AG09319 (cell line): ENCODE results near the gene PSD2.

Source experiments
- DNase-seq: peaks from one replicate; pipeline ENCODE4 v3.0.0-alpha.2; 2010; ENCODE audit warnings: low read depth; ENCODE audit errors: extremely low read depth
- CTCF ChIP-seq: IDR thresholded peaks from 2 replicates; pipeline ENCODE4 v1.5.1; 2011; ENCODE audit warnings: low read depth, mild to moderate bottlenecking, inconsistent platforms, low read length, moderate library complexity

Gene PSD2

DNA sequence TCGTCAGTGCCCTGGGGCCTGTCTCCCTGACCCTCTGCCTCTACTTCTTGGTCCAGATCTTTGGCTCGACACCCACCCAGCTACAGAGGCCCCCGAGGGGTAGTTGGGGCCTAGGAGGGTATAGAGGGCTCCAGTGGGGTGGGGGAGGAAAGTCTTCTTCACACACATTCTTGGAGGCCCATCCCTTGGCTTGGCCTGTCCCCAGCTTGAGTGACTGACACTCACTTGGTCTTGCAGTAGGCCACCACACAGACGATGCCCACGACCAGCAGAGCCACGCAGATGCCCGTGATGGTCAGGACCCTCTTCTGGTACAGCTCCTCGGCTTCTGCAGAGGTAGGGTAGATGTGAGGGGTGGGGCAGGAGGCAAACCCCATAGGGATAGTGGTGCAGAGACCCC is 59.8 kb downstream of the PSD2 start:
- TF ChIP-seq CTCF, result no peak
- DNase-seq, result no peak

DNA sequence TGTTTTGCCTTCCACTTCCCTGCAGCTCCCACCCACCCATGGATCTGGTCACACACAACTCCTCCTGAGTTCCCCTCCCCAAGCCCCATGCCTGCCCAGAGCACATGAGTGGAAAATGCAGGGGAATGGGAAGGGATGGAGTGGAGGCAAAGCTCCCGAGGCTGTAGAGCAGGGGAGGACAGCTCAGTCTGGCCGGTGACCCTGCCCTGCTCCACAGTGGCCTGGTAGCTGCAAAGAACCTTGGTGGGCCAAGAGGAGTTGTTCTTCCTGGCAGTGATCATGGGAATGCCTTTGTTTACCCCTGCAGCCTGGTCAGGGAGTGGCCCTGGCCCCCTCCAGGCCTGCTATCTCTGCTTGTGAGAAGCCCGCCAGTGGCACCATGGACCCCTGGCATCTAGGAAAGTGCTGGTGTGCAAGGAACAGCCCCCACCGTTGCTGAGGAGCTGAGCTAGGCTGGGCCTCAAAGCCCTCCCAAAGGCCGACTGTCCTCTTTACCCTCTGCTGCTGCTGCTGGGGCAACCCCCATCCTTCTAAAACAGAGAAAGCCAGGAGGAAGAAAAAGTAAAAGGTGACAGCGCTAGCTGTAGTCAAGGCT is 60.4 kb downstream of the PSD2 start:
- no peak for TF ChIP-seq CTCF
- DNase-seq, result no peak

DNA sequence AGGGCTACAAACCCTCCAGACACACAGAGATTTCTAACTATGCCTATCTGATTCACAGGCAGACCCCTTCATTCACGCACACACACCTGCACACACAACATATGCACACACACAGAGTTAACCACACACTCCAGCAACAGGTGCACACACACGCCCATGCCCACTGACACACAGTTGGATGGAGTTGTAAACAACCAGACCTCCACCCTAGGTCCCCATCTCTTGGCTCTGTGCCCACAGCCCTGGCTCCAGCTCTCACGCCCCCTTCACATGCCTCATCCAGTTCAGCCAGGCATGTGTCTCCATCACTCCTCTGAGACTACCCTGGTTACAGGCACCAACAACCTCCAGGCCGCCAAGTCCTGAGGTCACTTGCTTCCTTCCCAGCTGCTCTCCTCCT is 61.1 kb downstream of the PSD2 start:
- DNase-seq, result no peak
- no peak for TF ChIP-seq CTCF

DNA sequence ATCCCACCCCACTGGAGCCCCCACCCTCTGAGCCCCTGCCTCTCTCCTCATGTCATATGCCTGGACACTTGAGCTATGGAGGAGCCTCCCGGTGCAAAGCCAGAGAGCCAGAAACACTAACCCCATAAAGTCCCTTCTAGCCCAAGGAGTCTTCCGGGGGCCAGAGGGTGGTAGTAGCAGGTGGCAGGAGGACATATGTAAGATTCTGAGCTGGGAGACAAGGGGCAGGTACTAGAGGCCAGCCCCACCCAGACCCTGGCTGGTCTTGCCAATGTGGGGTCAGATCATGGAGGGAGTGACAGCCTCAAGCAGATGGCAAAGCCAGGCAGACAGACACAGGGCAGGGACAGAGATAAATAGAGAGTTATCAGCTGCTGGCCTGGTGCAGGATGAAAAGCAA is 63.4 kb downstream of the PSD2 start:
- TF ChIP-seq CTCF, result no peak
- DNase-seq, result no peak

- no peak for TF ChIP-seq CTCF
- no peak for DNase-seq
Measured at GRCh38 chr5:139861021-139861888, 65.6 kb downstream of the PSD2 start.

DNA sequence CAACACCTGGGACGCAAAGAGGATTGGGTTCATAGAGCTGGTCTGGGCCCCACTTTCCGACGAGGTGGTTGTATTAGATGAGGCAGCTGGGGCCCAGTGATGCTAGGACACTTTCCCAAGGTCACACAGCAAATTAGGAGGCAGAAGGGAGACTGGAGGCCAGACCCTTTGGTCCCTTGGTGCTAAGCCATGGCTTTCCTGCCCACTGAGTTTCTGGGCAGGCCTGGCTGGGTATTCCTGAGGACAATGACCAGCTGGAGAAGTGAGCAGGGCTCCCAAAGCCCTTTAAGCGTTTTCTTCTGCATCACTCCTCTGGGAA is 66.2 kb downstream of the PSD2 start:
- no peak for DNase-seq
- TF ChIP-seq CTCF, result no peak

GRCh38 chr5:139862313-139862712 is 66.7 kb downstream of the PSD2 start:
- TF ChIP-seq CTCF, result no peak
- no peak for DNase-seq
